Measurements from ENCODE around the gene THRA. TPM values are rescaled to one million over a fixed set of nuclear protein-coding genes. Genes with fewer than 3 reads are reported as not detected.

The THRA gene
- total and polyA plus RNA-seq, 2 of the 8 experiments (the other 6 are each of a cell fraction or from before 2014, with no cell fraction given): 6.4 to 10.2 TPM

- TF ChIP-seq CTBP2 (IDR thresholded peaks at IDR 0.05; ENCODE audit: borderline replicate concordance, insufficient read depth, insufficient read length, low read length) (no peak), SRF (IDR thresholded peaks at IDR 0.05; ENCODE audit: low read depth, low read length) (no peak), HDAC6 (IDR thresholded peaks at IDR 0.05; ENCODE audit: low read depth, low read length) (no peak), ATF3 (IDR thresholded peaks at IDR 0.05; ENCODE audit: insufficient read depth, low read depth, low read length) (peak; percentile 82), RAD21 (IDR thresholded peaks at IDR 0.05 in 1 of 2, conservative IDR thresholded peaks at IDR 0.05 in 1 of 2; ENCODE audit: low read depth in 2 of 2, low read length in 2 of 2) (peak; percentile 80 to 84), PHF8 (conservative IDR thresholded peaks at IDR 0.05; ENCODE audit: low read depth, low read length) (0 out of 2 replicates have a peak, but pooled peaks have one; percentile 36), SP4 (IDR thresholded peaks at IDR 0.05; ENCODE audit: low read length) (peak; percentile 62; the same call in 1 of the 2 replicates), TAF1 (IDR thresholded peaks at IDR 0.05; ENCODE audit: low read depth, low read length) (peak; percentile 68), CHD2 (IDR thresholded peaks at IDR 0.05; ENCODE audit: low read length) (peak; percentile 11; the same call in 1 of the 2 replicates), USF2 (IDR thresholded peaks at IDR 0.05; ENCODE audit: low read length) (peak; percentile 91), TEAD4 (IDR thresholded peaks at IDR 0.05; ENCODE audit: low read depth, low read length) (no peak), CTCF (IDR thresholded peaks at IDR 0.05; ENCODE audit: control extremely low read depth in 1 of 3, insufficient read depth in 1 of 3, low read depth in 1 of 3, low read length in 3 of 3) (peak; percentile 73 to 90 (median 78)), KDM1A (IDR thresholded peaks at IDR 0.05; ENCODE audit: borderline replicate concordance, low read length) (0 out of 2 replicates have a peak, but pooled peaks have one; percentile 10), POLR2A (IDR thresholded peaks at IDR 0.05; ENCODE audit: control extremely low read depth in 1 of 2, low read depth in 2 of 2, low read length in 2 of 2) (peak in 1 of 2 experiments; percentile 86; a peak in 2 of 3 replicates), MAFK (IDR thresholded peaks at IDR 0.05; ENCODE audit: low read depth, low read length) (0 out of 2 replicates have a peak, but pooled peaks have one; percentile 5), SP1 (IDR thresholded peaks at IDR 0.05; ENCODE audit: low read depth, low read length) (peak; percentile 67; the same call in 1 of the 2 replicates), RBBP5 (IDR thresholded peaks at IDR 0.05; ENCODE audit: borderline replicate concordance, low read depth, low read length) (peak; percentile 84; the same call in 1 of the 2 replicates), YY1 (IDR thresholded peaks at IDR 0.05; ENCODE audit: low read depth, low read length) (0 out of 2 replicates have a peak, but pooled peaks have one; percentile 33)
Observed at GRCh38 chr17:40113110-40113906, 50.5 kb downstream of the THRA start (continued).

Measured in H1 (cell line).